Prostate gland (tissue), 2 donors: ENCODE results near the gene HOXC6. TPM values are rescaled to one million over a fixed set of nuclear protein-coding genes. Genes with fewer than 3 reads are reported as not detected.
A peak's percentile ranks its signal among the peaks of the same experiment; 100 is the strongest.

ENCODE experiments used
- DNase-seq: peaks from one replicate; pipeline ENCODE4 v3.0.0-alpha.2; 2019; ENCODE audit warnings: low spot score
- H3K27ac ChIP-seq, 2 donors: fragments of 200-600 bp; sonication (generic); 2 replicates each; pipeline ENCODE4 v1.5.1; 2017 to 2019
- H3K27me3 ChIP-seq: fragments of 200-600 bp; sonication (generic); replicated peaks from 2 replicates; pipeline ENCODE4 v1.5.1; 2019; ENCODE audit not compliant: insufficient read depth
- H3K36me3 ChIP-seq, 2 donors: fragments of 200-600 bp; sonication (generic); 1 replicate in 1 of 2; 2 replicates in 1 of 2; pipeline versions ENCODE4 v1.5.1 to v1.8.1; 2017 to 2019
- H3K4me1 ChIP-seq: fragments of 200-600 bp; sonication (generic); replicated peaks from 2 replicates; pipeline ENCODE4 v1.5.1; 2019
- H3K4me3 ChIP-seq, 2 donors: fragments of 200-600 bp; sonication (generic); 2 replicates each; pipeline ENCODE4 v1.5.1; 2017 to 2019
- H3K9me3 ChIP-seq: fragments of 200-600 bp; sonication (generic); 2 replicates; pipeline ENCODE4 v1.5.1; 2017
- POLR2A ChIP-seq: fragments of 450-650 bp; IDR thresholded peaks from one replicate; pipeline ENCODE4 v1.6.1; 2016; ENCODE audit warnings: antibody characterized with exemption, mild to moderate bottlenecking
- POLR2AphosphoS5 ChIP-seq: sonication (generic); formaldehyde crosslinking; IDR thresholded peaks from one replicate; pipeline ENCODE4 v1.6.1; 2017; ENCODE audit warnings: antibody characterized with exemption
- WGBS: methylation state at CpG from one replicate; pipeline ENCODE4 v1.1.5; 2018; 5-methylcytosine and 5-hydroxymethylcytosine counted together
- intact Hi-C: fragments of 100-400 bp; cut with DNase I; formaldehyde crosslinking; loops from one replicate; pipeline ENCODE4 v1.14.2; 2022
- total RNA-seq, 2 donors: library from RNA; depleted of rRNA; stranded (reverse); fragments of >200 nt; gene quantifications; one replicate each; pipeline ENCODE4 v1.1.0, GENCODE V29; 2016
- TF ChIP-seq, protein P1 (sequence below), 4 experiments: fragments of 200-600 bp in 2 of 4; fragments of 450-650 bp in 2 of 4; sonication (generic) in 2 of 4; IDR thresholded peaks; 1 replicate in 3 of 4; 2 replicates in 1 of 4; pipeline ENCODE4 v1.5.1; 2016 to 2019; ENCODE audit warnings: antibody characterized with exemption in 4 of 4, mild to moderate bottlenecking in 2 of 4, moderate library complexity in 2 of 4

Gene HOXC6
- total RNA-seq, 2 donors from 2014 or later, result 1.3 TPM; not detected in 1

- H3K27me3 ChIP-seq, result peaks cover 70% of the 10 kb centered on the region
Measured at GRCh38 chr12:53994264-53995001, 33.8 kb upstream of the HOXC6 start.

GRCh38 chr12:53995002-53995377, 33.2 kb upstream of the HOXC6 start:
- no peaks in the 10 kb centered on the region for H3K9me3 ChIP-seq
- intact Hi-C loops, result no loop called here
- TF ChIP-seq, protein P1, sequence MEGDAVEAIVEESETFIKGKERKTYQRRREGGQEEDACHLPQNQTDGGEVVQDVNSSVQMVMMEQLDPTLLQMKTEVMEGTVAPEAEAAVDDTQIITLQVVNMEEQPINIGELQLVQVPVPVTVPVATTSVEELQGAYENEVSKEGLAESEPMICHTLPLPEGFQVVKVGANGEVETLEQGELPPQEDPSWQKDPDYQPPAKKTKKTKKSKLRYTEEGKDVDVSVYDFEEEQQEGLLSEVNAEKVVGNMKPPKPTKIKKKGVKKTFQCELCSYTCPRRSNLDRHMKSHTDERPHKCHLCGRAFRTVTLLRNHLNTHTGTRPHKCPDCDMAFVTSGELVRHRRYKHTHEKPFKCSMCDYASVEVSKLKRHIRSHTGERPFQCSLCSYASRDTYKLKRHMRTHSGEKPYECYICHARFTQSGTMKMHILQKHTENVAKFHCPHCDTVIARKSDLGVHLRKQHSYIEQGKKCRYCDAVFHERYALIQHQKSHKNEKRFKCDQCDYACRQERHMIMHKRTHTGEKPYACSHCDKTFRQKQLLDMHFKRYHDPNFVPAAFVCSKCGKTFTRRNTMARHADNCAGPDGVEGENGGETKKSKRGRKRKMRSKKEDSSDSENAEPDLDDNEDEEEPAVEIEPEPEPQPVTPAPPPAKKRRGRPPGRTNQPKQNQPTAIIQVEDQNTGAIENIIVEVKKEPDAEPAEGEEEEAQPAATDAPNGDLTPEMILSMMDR (IDR thresholded peaks at IDR 0.05), result no peak
- TF ChIP-seq POLR2A (no peak), POLR2AphosphoS5 (no peak)
- no peaks in the 10 kb centered on the region for H3K36me3 ChIP-seq
- H3K4me1 ChIP-seq, result no peaks in the 10 kb centered on the region
- no peak overlapping the region for H3K4me3 ChIP-seq
- H3K27ac ChIP-seq, result no peak overlapping the region
- peaks cover 74% of the 10 kb centered on the region for H3K27me3 ChIP-seq
- DNase-seq, result no peak
- WGBS, result 5% methylated on average over 17 of the region's 17 CpGs

More at GRCh38 chr12:53994264-53995001, 33.8 kb upstream of the HOXC6 start:
- TF ChIP-seq, protein P1 (IDR thresholded peaks at IDR 0.05), result no peak
- no peak for TF ChIP-seq POLR2A
- TF ChIP-seq POLR2AphosphoS5, result no peak
- Histone ChIP-seq H3K4me3 (no peak overlapping the region), H3K4me1 (no peaks in the 10 kb centered on the region), H3K27ac (no peak overlapping the region), H3K36me3 (no peaks in the 10 kb centered on the region), H3K9me3 (no peaks in the 10 kb centered on the region)
- intact Hi-C loops, result no loop called here
- 8% methylated on average over 60 of the region's 60 CpGs for WGBS
- DNase-seq, result no peak

DNA sequence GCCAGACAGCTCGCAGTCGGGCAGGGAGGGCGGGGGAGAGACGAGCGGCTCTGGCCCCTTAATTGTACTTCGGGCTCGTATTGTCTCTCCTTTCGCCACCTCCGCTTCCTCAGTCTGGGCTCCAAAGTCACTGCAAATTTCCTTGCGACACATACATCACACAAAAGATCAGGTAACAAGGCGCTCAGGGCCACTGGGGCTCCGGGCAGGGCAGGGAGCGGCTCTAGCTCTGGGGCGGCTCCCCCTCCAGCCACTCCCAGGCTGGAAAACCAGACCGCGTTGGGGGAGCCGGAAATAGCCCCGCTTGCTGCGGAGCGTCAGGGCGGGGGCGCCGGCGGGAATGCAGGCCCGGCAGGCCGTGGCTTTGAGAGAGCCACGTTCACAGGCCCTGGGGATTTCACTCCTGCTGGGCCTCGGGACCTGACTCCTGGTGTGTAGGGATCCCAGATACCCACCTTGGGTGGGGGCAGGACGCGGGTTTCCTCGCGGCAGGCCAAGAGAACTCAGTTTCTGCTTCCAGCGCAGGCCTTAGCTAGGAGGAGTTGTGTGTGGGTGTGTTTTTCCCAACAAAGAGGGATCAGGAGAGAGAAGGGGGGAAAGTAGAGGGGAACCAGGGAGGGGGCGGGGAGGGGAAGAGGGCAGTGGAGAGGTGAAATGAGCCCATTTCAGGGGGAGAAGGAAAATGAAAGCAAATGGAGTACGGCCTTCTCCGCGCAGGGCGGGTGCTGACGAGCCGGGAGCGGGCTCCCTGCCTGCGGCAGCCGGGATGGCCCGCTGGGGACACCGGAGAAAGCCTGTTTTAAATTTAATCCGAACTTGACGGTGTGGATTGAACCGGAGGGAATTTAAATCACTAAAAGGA, 32.6 kb upstream of the HOXC6 start:
- H3K4me1 ChIP-seq, result no peaks in the 10 kb centered on the region
- DNase-seq, result no peak
- H3K27me3 ChIP-seq, result peaks cover 79% of the 10 kb centered on the region
- no peak overlapping the region for H3K27ac ChIP-seq
- no peaks in the 10 kb centered on the region for H3K36me3 ChIP-seq
- TF ChIP-seq POLR2A, result no peak
- TF ChIP-seq POLR2AphosphoS5, result no peak
- TF ChIP-seq, protein P1 (IDR thresholded peaks at IDR 0.05), result no peak
- WGBS, result 7% methylated on average over 40 of the region's 48 CpGs
- peak overlapping the region; percentile 12 to 27 for H3K4me3 ChIP-seq
- intact Hi-C loops, result no loop called here
- H3K9me3 ChIP-seq, result no peaks in the 10 kb centered on the region

DNA sequence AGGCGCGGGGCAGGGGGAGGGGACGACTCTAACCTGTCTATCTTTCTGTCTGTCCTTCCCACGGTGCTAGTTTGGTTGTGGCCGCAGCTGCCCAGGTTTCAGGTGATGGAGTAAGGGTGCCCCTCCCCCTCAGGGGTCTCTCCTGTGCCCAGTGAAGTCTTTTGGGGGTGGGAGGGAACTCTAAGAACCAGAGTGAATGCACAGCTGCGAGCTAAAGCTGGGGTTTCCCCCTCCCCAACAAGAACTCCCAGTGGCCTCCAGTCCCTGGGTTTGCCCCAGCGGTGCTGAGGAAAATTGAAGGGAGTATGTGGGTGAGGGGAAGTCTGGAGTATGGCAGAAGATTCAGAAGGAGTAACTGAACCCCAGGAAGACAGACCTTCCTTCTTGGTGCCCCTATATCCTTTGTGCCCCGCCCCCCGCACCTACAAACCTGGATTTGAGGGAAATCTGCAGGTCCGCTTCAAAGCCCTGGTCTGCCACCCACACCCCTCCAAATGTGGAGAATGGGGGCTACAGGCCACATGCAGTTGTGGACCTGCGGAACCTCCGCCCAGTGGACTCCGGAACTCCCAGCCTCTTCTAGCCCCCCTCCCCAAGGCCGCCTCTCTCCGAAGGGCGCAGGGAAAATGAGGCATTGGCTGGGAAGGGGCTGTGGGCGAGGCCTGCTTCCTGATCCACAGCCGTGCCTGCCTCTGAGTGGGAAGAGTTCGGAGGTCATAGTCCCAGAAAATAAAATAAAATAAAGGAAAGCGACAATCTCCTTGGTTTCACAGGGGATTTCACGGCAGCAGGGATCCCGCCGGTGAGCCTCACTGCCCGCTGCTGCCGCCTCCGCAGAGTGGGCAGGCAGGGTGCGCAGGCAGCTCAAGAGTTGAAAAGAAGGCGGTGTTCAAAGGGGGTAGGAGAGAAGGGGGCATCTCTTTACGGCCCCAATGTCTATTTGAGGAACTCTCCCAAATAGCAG, 31.7 kb upstream of the HOXC6 start:
- H3K4me1 ChIP-seq, result no peaks in the 10 kb centered on the region
- peak overlapping the region in 1 of 2 donors; percentile 12 for H3K4me3 ChIP-seq
- peaks cover 80% of the 10 kb centered on the region for H3K27me3 ChIP-seq

More for the DNA sequence above, 31.7 kb upstream of the HOXC6 start:
- Histone ChIP-seq H3K27ac (no peak overlapping the region), H3K36me3 (no peaks in the 10 kb centered on the region), H3K9me3 (no peaks in the 10 kb centered on the region)
- intact Hi-C loops, result no loop called here
- TF ChIP-seq POLR2AphosphoS5 (no peak), POLR2A (no peak)
- TF ChIP-seq, protein P1 (IDR thresholded peaks at IDR 0.05), result no peak
- 69% methylated on average over 29 of the region's 29 CpGs for WGBS
- DNase-seq, result no peak
